NOMO-1 treated with dmso at 0.1 percent for 144 hours (cell line): ENCODE results near the gene TMEM150C.

Experiments
- DNase-seq: peaks from one replicate; lab custom pipeline; 2025; ENCODE audit not compliant: unreplicated experiment; lab: John Stamatoyannopoulos, UW

The TMEM150C gene

DNA sequence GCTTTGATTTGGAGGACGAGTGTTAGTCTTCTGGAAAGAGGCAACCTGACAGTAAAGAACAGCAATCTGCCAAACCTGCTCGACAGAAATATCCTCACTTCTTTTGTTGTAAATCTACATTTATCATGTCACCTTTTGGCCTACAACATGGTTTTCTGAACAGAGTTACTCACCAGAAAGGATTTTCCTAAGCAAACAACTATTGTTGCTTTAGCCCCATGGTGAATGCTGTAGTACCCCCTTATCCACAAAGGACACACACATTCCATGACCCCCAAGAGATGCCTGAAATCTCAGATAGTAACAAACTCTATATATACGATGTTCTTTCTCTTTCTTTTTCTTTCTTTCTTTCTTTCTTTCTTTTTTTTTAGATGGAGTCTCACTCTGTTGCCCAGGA is 42.7 kb downstream of the TMEM150C start:
- DNase-seq = no peak

DNA sequence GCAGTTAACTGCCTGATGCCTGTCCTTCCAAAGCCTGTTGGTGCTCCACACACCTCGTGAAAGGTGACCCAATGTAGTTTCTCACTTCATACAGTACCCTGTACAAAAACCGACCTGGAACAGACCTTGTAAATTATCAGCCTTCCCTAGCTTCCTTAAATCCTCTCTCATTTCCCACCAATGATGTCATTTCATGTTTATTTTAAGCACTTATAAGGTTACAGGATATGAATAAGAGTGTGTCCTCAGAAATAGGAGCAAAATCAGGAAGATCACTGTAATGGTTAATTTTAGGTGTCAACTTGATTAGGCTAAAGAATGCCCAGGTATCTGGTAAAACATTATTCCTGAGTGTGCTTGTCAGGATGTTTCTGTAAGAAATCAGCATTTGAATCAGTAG is 44.7 kb downstream of the TMEM150C start:
- DNase-seq = no peak

DNA sequence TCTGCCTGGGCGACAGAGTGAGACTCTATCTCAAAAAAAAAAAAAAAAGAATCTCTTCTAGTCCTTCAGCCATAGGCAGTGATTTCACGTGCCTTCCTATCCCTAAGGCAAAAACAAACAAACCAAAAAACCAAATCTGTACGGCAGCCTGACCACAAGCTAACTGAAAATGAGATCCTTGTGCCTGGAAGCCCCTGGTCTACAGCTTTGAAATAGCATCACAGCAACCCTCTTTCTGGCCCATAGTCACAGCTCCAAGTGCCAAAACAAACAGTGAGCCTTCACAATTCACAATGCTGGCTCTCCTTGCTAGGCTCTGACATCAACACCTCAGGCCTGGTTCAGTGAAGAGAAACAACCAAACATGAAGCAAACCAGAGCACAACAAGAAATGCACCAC is 46.1 kb downstream of the TMEM150C start:
- no peak for DNase-seq

DNA sequence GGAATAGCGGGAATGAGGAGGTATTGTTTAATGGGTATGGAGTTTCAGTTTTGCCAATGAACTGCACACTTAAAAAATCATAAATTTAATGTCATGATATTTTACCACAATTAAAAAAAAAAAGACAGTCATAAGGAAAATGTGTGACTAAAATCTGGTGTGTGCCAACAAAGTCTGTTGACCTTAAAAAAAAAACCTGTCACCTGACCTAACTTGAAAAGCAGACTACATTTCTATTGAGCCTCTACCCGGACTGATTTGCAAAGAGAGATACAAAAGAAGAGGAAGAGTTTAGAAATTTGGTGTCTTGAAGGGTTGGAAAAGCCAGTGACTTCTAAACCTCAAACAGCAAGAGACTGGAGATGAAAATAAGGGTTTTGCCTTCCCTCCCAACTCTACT is 48.4 kb downstream of the TMEM150C start:
- DNase-seq = no peak

DNA sequence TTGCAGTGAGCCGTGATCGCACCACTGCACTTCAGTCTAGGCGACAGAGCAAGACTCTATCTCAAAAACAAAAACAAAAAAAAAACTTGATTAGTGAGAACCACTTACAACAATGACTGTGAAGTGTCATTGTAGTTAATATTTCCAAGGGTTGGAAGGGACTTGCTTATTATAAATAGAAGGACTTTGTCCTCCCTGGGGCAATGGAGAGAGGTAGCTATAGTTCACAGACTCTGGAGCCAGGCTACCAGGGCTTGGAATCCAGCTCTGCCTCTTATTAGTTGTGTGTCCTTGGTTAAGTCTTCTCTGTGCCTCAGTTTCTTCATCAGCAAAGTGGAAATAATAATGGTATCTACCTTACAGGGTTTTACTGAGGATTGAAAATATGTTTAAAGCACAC is 51.6 kb downstream of the TMEM150C start:
- DNase-seq = no peak

- no peak for DNase-seq
Measured at GRCh38 chr4:82508806-82509428, 52.9 kb downstream of the TMEM150C start.

DNA sequence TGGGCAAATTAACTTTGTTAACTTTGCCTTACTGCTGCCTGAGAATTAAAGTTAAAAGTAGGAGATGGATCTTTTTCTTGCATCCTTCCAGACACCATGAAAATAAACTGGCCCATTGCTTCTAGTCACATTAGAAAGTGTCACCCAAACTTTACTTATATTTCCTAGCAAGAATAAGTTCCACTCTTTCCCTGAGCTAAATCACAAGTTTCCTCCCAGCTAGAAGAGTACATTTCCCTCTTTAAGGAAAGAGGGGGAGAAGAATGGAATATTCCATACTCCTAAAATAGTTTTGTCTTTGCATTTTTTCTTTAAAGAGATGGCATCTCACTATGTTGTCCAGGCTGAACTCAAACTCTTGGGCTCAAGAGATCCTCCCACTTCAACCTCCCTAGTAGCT is 53.8 kb downstream of the TMEM150C start:
- no peak for DNase-seq

DNA sequence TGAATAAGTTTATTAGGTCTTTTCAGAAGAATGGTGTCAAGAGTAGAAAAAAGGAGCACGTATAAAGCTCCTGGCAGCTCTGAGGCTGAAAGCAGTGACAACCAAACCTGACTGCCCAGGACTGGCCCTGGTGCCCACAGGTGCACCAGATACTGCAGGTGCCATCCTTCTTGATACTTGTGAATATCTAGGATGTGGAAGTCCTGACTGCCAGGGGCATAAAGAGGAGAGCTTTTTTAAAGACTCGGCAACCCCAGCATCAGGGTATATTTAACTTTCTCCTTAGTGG is 60.7 kb downstream of the TMEM150C start:
- no peak for DNase-seq

DNA sequence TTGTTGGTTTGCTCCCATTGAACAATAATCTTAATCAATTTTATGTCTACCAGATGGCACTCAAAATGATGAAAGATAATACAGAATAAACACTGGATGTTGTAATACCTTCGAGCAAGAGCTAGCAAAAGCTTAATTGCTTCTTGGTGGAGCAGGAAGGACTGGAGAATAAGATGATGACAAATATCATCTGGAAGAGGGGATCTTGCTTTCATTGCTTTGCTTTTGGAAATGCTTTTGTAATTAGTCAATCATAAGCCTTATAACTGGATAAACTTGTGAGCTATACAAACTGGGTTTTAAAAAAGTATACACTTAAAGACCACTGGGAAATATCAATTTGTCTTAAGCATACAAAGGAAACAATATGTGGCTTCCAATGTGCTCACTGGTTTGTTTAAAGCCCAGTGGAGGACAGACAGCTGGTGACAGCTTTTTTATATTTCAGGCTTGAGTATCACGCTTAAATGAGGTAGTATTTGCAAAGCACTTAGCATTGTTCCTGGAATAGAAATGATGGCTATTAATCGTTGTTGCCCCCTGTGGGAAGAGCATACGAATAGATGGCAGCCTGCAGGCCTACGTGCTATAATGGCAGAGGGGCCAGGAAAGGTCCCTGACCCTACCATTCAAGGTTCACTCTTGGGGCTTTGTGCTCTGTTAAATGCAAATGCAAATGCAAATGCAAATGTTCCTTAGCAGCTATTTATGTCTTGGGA is 61.2 kb downstream of the TMEM150C start:
- no peak for DNase-seq

- no peak for DNase-seq
Measured at GRCh38 chr4:82499738-82500434, 61.9 kb downstream of the TMEM150C start.

DNA sequence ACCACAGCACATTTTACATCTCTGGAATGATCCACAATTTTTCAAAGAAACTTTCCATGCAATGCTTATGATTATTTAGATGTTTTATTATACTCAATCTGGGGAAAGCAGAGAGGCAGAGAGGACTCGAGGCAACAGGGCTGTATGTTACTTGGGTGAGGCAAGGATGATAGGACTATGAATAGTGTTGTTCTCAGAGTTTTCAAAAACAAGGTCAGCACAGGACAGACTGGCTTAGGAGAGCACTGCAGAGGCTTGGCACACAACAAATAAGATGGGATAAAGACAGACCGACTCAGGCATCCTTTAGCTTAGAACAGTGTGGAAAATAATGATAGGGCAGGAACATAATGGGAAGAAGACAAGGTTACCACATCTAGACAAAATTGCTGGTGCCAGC is 65.4 kb downstream of the TMEM150C start:
- DNase-seq = no peak

GRCh38 chr4:82495666-82496065 is 66.1 kb downstream of the TMEM150C start:
- DNase-seq = no peak

- no peak for DNase-seq
Measured at GRCh38 chr4:82493721-82494425, 67.9 kb downstream of the TMEM150C start.

DNA sequence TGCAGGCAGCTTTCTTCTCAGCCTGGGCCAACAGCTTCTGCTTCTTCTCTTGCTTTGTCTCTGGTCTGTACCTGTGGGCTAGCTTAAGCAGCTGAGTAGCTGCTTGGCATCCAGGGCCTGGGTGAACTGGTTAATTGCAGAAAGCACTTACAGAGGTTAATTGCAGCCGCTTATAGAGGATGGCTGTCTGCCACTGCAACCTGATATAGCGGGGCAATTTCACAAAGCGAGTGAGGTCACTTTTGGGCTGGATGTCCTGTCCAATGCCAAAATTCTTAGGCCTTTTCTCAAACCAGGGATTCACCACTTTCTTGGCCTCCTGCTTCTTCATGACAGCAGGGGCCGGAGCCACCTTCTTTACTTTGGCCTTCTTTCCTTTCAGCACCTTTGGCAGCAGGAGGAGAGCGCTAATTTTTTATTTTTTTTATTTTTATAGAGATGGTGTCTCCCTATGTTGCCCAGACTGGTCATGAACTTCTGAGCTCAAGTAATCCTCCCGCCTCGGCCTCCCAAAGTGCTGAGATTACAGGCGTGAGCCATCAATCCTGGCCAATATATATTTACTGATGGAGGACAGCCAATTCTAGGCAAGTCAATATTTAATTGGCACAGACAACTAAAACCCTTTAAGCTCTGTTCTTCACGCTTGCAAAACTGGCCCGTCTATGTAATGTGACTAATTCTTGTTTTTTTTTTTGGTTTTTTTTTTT is 70.4 kb downstream of the TMEM150C start:
- no peak for DNase-seq

DNA sequence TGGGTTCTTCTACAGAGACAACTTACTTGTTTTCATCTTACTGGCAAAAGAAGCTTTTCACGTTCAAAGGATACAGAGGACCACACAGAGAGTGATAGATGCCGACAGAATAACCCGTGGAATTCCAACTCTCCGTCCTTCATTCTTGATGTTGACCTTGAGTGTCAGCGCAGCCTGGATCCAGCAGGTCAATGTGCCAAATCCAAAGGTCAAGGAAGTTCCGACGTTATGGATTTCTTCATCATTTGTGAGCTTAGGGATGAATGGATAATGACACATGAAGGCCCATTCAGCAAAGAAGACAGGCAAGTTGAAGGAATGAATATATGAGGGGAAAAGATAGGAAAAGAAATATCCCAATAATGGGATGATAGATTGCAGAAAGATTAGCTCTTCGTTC is 71.8 kb downstream of the TMEM150C start:
- no peak for DNase-seq

- DNase-seq = no peak
Measured at GRCh38 chr4:82489076-82489475, 72.7 kb downstream of the TMEM150C start.

DNA sequence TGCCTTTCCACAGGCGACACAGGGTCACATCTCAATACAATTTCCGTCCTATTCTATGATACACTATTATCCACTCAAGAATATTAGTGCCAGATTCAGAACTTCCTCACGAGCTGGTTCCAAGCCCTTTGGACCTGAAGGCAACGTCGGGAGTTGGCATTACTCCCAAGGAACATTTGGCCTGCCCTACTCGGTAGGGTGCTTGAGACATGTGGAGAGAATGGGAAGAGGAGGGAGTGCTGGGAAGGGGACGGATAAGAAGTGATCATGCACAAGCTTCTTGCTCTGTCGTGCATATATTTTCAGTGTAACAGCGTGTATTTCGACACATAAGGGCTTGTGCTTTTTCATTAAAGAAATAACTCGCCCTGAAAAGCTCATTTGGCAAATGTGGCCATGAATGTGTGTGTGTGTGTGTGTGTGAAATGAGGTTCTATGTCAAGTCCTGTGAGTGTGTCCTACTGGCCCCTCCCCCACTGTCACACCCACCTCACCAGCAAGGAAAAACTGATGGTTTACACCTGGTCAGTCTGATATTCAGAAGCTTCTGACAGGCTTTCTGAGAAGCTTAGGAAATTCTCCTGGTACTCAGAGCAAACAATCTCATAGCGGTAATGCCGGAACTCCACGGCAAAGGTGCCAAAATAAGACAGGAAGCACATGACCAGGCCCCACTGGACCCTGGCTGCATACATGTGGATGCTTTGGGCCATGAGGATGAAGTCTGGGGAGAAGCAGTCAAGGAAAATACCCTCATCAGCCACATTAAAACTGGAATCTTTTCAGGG is 76.6 kb downstream of the TMEM150C start:
- no peak for DNase-seq

DNA sequence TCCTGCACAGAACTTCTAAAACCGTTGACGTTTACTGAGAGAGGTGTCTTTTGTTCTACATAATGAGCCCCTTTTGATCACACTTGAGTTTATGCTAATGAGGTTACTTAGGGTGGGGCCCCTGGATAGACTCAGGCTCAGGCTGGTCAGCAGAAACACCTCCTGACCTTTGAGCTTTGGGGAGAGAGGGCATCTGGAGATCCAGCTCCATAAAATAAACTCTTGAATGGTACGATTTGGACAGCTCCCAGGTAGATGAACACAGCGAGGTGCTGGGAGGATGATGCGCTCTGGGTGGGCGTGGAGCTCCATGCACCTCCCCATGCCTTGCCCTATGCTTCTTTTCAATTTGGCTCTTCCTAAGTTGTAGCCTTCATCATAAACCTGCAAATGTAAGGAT is 79.4 kb downstream of the TMEM150C start:
- DNase-seq = no peak

DNA sequence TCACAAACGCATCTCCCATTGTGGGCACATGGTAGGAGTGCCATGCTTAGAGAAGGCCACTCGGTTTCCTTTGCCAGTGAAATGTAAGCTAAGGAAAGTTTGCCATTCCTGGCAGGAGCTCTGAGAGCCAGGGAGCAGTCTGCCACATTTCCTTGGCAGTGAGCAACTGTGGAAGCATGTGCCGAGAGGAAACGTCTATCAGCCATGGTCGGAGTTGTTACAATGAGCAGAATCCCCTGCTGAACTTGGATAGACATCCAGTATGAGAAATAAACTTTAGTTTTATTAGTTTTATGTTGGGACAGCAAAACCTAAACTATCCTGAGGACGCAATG is 80.3 kb downstream of the TMEM150C start:
- no peak for DNase-seq

DNA sequence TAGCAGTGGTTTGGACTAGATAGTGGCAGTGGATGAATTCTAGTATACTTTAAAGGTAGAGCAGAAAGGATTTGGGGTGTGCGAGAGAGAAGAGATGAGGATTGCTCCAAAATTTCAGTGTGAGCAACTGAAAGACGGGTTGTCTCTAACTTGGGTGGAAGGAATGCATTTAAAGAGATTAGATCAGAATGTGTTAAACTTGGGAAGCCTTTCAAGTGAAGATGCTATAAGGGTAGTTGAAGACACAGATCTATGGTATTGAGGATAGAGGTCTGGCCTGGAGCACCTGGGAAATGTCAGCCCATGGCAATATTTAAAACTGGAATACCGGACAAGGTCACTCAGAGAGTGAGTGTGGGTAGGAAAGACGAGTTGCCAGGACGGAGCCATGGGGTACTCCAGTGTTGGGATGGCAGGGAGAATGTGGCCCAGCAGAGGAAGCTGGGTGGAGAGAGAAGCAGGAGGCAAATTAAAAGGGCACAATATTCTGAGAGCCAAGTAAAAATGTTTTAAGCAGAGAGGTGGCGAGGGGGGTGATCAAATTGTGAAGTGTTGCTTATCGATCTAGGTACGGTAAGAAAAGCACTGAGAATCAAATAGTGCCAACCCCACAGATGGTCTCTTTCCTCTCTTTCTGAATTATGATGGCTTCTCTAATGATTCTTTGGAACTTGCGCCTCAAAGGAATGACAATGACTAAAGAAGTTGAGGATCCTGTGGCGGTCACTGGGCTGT is 80.8 kb downstream of the TMEM150C start:
- DNase-seq = no peak
